Vagina (tissue), 2 donors: Measurements from ENCODE around the gene METTL16. TPM values are rescaled to one million over a fixed set of nuclear protein-coding genes. Genes with fewer than 3 reads are reported as not detected.

Source experiments
- DNase-seq, 2 donors: peaks; one replicate each; pipeline ENCODE4 v3.0.0-alpha.2; 2017; ENCODE audit errors: extremely low spot score in 2 of 2
- H3K27ac ChIP-seq: fragments of 200-600 bp; sonication (generic); one replicate; pipeline ENCODE4 v1.5.1; 2019
- H3K27me3 ChIP-seq: fragments of 200-600 bp; sonication (generic); one replicate; pipeline ENCODE4 v1.5.1; 2019
- H3K36me3 ChIP-seq, 2 donors: fragments of 200-600 bp; sonication (generic); one replicate each; pipeline ENCODE4 v1.5.1; 2017 to 2019
- H3K4me1 ChIP-seq: fragments of 200-600 bp; sonication (generic); one replicate; pipeline ENCODE4 v1.5.1; 2019
- H3K4me3 ChIP-seq, 2 donors: fragments of 200-600 bp; sonication (generic); 1 replicate in 1 of 2; 2 replicates in 1 of 2; pipeline ENCODE4 v1.5.1; 2016 to 2019
- H3K9me3 ChIP-seq: fragments of 200-600 bp; sonication (generic); one replicate; pipeline ENCODE4 v1.5.1; 2019
- CTCF ChIP-seq, 3 experiments: fragments of 450-650 bp in 2 of 3; fragments of 200-600 bp in 1 of 3; sonication (generic) in 1 of 3; IDR thresholded peaks; one replicate each; pipeline ENCODE4 v1.5.1; 2017 to 2019; ENCODE audit warnings: antibody characterized with exemption in 3 of 3, mild to moderate bottlenecking in 2 of 3, moderate library complexity in 2 of 3
- POLR2A ChIP-seq, 2 donors: fragments of 450-650 bp; IDR thresholded peaks; one replicate each; pipeline ENCODE4 v1.6.1; 2017; ENCODE audit warnings: antibody characterized with exemption in 2 of 2, mild to moderate bottlenecking in 2 of 2, moderate library complexity in 2 of 2
- POLR2AphosphoS5 ChIP-seq, 2 donors: sonication (generic); formaldehyde crosslinking; IDR thresholded peaks; one replicate each; pipeline ENCODE4 v1.9.0; 2017; ENCODE audit warnings: antibody characterized with exemption in 2 of 2, mild to moderate bottlenecking in 2 of 2, low read depth in 1 of 2; ENCODE audit not compliant: insufficient read depth in 1 of 2
- intact Hi-C: fragments of 100-400 bp; cut with DNase I; formaldehyde crosslinking; loops from one replicate; pipeline ENCODE4 v1.15.1; 2023
- total RNA-seq: library from RNA; depleted of rRNA; stranded (reverse); fragments of >200 nt; gene quantifications from one replicate; pipeline ENCODE4 v1.2.3, GENCODE V29; 2016

METTL16 gene
- total RNA-seq, 1 donor from 2014 or later = 30.4 TPM

GRCh38 chr17:2396568-2397246 lies 115.0 kb downstream of the METTL16 start:
- H3K4me3 ChIP-seq = peak overlapping the region; percentile 41 to 50
- H3K9me3 ChIP-seq = no peaks in the 10 kb centered on the region
- TF ChIP-seq POLR2AphosphoS5 (IDR thresholded peaks at IDR 0.05; ENCODE audit: insufficient read depth in 1 of 2, low read depth in 1 of 2) = peak; percentile 97
- TF ChIP-seq CTCF (IDR thresholded peaks at IDR 0.05) = peak in 1 of 3 experiments; percentile 5
- peak in 1 of 2 donors; percentile 55 for TF ChIP-seq POLR2A (IDR thresholded peaks at IDR 0.05)
- peaks cover 56% of the 10 kb centered on the region for H3K4me1 ChIP-seq
- peak overlapping the region; percentile 99 for H3K27ac ChIP-seq
- no peaks in the 10 kb centered on the region for H3K27me3 ChIP-seq
- intact Hi-C loops = loop anchor here (10.0 kb wide), 1 partner anchor 342 kb away; the partner anchor contains the start of gene HIC1
- H3K36me3 ChIP-seq = peaks cover 0 to 3% of the 10 kb centered on the region in 2 donors
- DNase-seq = peak in 1 of 2 donors; percentile 98

GRCh38 chr17:2396192-2396567 lies 115.5 kb downstream of the METTL16 start:
- Histone ChIP-seq H3K9me3 (no peaks in the 10 kb centered on the region), H3K4me3 (peak overlapping the region; percentile 41 to 50), H3K4me1 (peaks cover 61% of the 10 kb centered on the region), H3K27ac (peak overlapping the region; percentile 99), H3K36me3 (peaks cover 0 to 3% of the 10 kb centered on the region in 2 donors), H3K27me3 (no peaks in the 10 kb centered on the region)
- intact Hi-C loops = loop anchor here (10.0 kb wide), 1 partner anchor 341 kb away; the partner anchor contains the start of gene HIC1
- no peak for TF ChIP-seq POLR2AphosphoS5 (IDR thresholded peaks at IDR 0.05; ENCODE audit: insufficient read depth in 1 of 2, low read depth in 1 of 2)
- no peak for TF ChIP-seq POLR2A (IDR thresholded peaks at IDR 0.05)
- TF ChIP-seq CTCF (IDR thresholded peaks at IDR 0.05) = no peak
- DNase-seq = no peak

- Histone ChIP-seq H3K27ac (peak overlapping the region; percentile 99), H3K9me3 (no peaks in the 10 kb centered on the region), H3K4me3 (peak overlapping the region in 1 of 2 donors; percentile 50), H3K4me1 (peaks cover 68% of the 10 kb centered on the region), H3K36me3 (peaks cover 0 to 3% of the 10 kb centered on the region in 2 donors), H3K27me3 (no peaks in the 10 kb centered on the region)
- intact Hi-C loops = loop anchor here (10.0 kb wide), 1 partner anchor 341 kb away; the partner anchor contains the start of gene HIC1
- TF ChIP-seq POLR2AphosphoS5 (IDR thresholded peaks at IDR 0.05; ENCODE audit: insufficient read depth in 1 of 2, low read depth in 1 of 2) = no peak
- TF ChIP-seq POLR2A (IDR thresholded peaks at IDR 0.05) = no peak
- TF ChIP-seq CTCF (IDR thresholded peaks at IDR 0.05) = no peak
- no peak for DNase-seq
These were observed 116.2 kb downstream of the METTL16 start for GRCh38 chr17:2395258-2396181.

GRCh38 chr17:2394775-2395201 lies 116.9 kb downstream of the METTL16 start:
- no peak for TF ChIP-seq POLR2A (IDR thresholded peaks at IDR 0.05)
- no peak for DNase-seq
- no peaks in the 10 kb centered on the region for H3K27me3 ChIP-seq
- peaks cover 0 to 3% of the 10 kb centered on the region in 2 donors for H3K36me3 ChIP-seq
- peaks cover 75% of the 10 kb centered on the region for H3K4me1 ChIP-seq
- peak overlapping the region; percentile 99 for H3K27ac ChIP-seq
- H3K9me3 ChIP-seq = no peaks in the 10 kb centered on the region
- intact Hi-C loops = loop anchor here (10.0 kb wide), 1 partner anchor 340 kb away; the partner anchor contains the start of gene HIC1
- H3K4me3 ChIP-seq = peak overlapping the region in 1 of 2 donors; percentile 97
